Measurements from ENCODE around the gene TTC31. TPM values are rescaled to one million over a fixed set of nuclear protein-coding genes. Genes with fewer than 3 reads are reported as not detected.
"Not testable (repeated sequence)": the region's sequence is repeated elsewhere in the genome, so short reads cannot be mapped to it uniquely, and the experiment has no call there.

TTC31 gene
- total RNA-seq, 6 donors from 2014 or later = 18.2 to 127 (median 27.3) TPM

DNA sequence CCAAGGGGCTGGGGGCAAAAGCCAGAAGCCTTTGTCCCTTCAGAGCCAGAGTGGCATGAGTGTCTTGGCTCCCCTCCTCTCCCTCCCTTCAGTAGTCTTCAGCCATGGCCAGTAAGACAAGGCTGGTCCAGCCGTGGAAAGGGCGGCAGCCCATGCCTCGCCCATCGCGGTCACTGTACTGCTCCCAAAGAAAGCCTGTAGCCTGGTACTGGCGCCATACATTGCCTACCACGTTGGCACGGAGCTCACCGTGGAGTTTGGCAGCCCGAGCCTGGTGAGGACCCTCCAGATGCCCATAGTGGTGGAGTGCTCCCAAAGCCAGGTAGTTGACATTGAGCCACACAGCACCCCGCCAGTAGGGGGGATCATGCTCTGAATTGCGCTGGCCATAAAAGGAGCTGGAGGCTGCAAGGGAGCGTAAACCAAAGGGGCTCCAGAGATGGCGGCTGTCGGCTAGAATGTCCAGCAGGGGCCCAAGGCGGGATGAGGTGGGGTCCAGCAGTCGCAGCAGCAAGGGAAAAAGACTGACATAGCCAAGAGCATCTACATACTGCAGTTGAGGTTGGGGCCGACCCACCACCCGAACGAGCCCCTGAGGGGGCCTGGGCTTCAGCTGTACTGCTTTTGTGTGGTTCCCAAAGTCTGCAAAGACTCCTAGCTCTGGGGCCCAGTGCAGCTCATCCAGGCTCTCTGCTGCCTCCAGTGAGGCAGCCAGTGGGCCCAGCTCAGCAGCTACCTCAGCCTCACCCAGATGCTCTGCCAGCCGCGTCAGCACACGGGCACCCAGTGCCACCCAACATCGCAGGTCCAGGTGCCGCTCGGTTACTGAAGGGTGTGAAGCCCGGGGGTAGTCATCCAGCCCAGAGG is 21.5 kb upstream of the TTC31 start:
- H3K9me3 ChIP-seq = no peaks in the 10 kb centered on the region
- no peak overlapping the region for H3K27ac ChIP-seq
- H3K27me3 ChIP-seq = no peaks in the 10 kb centered on the region
- peak in 1 of 6 experiments; percentile 6 for TF ChIP-seq CTCF (IDR thresholded peaks at IDR 0.05)
- TF ChIP-seq POLR2A (IDR thresholded peaks at IDR 0.05) = no peak
- peaks cover 34 to 51% (median 36%) of the 10 kb centered on the region in 4 donors for H3K4me1 ChIP-seq
- peaks cover 0 to 26% (median 12%) of the 10 kb centered on the region in 4 donors for H3K36me3 ChIP-seq
- H3K4me3 ChIP-seq = no peak overlapping the region
- ATAC-seq (ENCODE audit: low FRiP score in 2 of 2) = no peak
- WGBS, 2 donors = 95 to 98% methylated on average over 17 of the region's 27 CpGs
- peak in 1 of 2 donors; percentile 70 for DNase-seq

- Histone ChIP-seq H3K9me3 (no peaks in the 10 kb centered on the region), H3K4me3 (no peak overlapping the region), H3K27me3 (no peaks in the 10 kb centered on the region), H3K36me3 (peaks cover 0 to 26% (median 12%) of the 10 kb centered on the region in 4 donors), H3K4me1 (peaks cover 26 to 43% (median 29%) of the 10 kb centered on the region in 4 donors), H3K27ac (no peak overlapping the region)
- DNase-seq (no peak), ATAC-seq (ENCODE audit: low FRiP score in 2 of 2) (no peak)
- no peak for TF ChIP-seq EP300 (IDR thresholded peaks at IDR 0.05)
- TF ChIP-seq CTCF (IDR thresholded peaks at IDR 0.05) = no peak
- 87 to 90% methylated on average over 15 to 20 of the region's 20 CpGs for WGBS, 2 donors
These were observed 20.7 kb upstream of the TTC31 start for GRCh38 chr2:74462054-74462785.

DNA sequence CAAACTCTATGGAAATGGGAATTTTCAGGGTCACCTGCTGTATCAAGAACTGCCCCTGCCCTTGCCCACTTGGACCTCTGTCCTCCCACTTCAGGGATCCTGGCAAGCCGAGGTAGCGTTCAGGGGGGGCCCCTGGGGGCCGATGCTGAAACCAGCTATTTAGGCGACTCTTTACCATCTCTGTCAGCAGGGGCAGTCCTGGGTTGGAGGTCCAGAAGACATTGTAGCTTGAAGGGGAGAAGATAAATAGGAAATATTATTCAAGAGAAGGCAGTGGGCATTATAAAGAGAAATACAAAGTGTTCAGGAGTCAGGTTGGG is 20.1 kb upstream of the TTC31 start:
- DNase-seq = no peak
- no peak for ATAC-seq (ENCODE audit: low FRiP score in 2 of 2)

GRCh38 chr2:74464406-74464805 is 18.5 kb upstream of the TTC31 start:
- peak overlapping the region; percentile 71 to 91 (median 84) for H3K27ac ChIP-seq
- WGBS, 2 donors = 3 to 6% methylated on average over 9 to 13 of the region's 13 CpGs

More for the DNA sequence above, 20.1 kb upstream of the TTC31 start:
- Histone ChIP-seq H3K27ac (no peak overlapping the region), H3K27me3 (no peaks in the 10 kb centered on the region), H3K9me3 (no peaks in the 10 kb centered on the region), H3K4me1 (peaks cover 24 to 37% (median 27%) of the 10 kb centered on the region in 4 donors), H3K36me3 (peaks cover 0 to 26% (median 12%) of the 10 kb centered on the region in 4 donors), H3K4me3 (no peak overlapping the region)
- WGBS, 2 donors = 75 to 85% methylated on average over 4 of the region's 4 CpGs
- no peak for TF ChIP-seq CTCF (IDR thresholded peaks at IDR 0.05)
- TF ChIP-seq EP300 (IDR thresholded peaks at IDR 0.05) = no peak
- TF ChIP-seq POLR2A (IDR thresholded peaks at IDR 0.05) = no peak
- TF ChIP-seq POLR2AphosphoS5 (IDR thresholded peaks at IDR 0.05) = no peak

GRCh38 chr2:74470742-74471141 is 12.1 kb upstream of the TTC31 start:
- H3K4me3 ChIP-seq; H3K9me3 ChIP-seq; ATAC-seq (ENCODE audit: low FRiP score in 2 of 2); H3K27me3 ChIP-seq; H3K27ac ChIP-seq: not testable (repeated sequence)
- Histone ChIP-seq H3K36me3 (peaks cover 0 to 17% (median 11%) of the 10 kb centered on the region in 4 donors), H3K4me1 (peaks cover 18 to 26% (median 23%) of the 10 kb centered on the region in 4 donors)
- WGBS, 2 donors = 95 to 96% methylated on average over 12 of the region's 12 CpGs
- peak in 1 of 2 donors; percentile 25 for DNase-seq

More at GRCh38 chr2:74464406-74464805, 18.5 kb upstream of the TTC31 start:
- H3K36me3 ChIP-seq = peaks cover 0 to 26% (median 12%) of the 10 kb centered on the region in 4 donors
- H3K4me1 ChIP-seq = peaks cover 15 to 29% (median 19%) of the 10 kb centered on the region in 4 donors
- peak in 1 of 2 donors; percentile 1 for ATAC-seq (ENCODE audit: low FRiP score in 2 of 2)
- DNase-seq = no peak
- no peak for TF ChIP-seq POLR2AphosphoS5 (IDR thresholded peaks at IDR 0.05)
- TF ChIP-seq CTCF (IDR thresholded peaks at IDR 0.05) = no peak
- TF ChIP-seq POLR2A (IDR thresholded peaks at IDR 0.05) = no peak
- TF ChIP-seq EP300 (IDR thresholded peaks at IDR 0.05) = no peak
- no peaks in the 10 kb centered on the region for H3K9me3 ChIP-seq
- H3K27me3 ChIP-seq = no peaks in the 10 kb centered on the region
- H3K4me3 ChIP-seq = peak overlapping the region; percentile 70 to 99 (median 86)
